HepG2 (cell line): ENCODE results near the gene SLC29A1. TPM values are rescaled to one million over a fixed set of nuclear protein-coding genes. Genes with fewer than 3 reads are reported as not detected.

ENCODE experiments used
- EED ChIP-seq: sonication (generic); formaldehyde crosslinking; IDR thresholded peaks from 2 replicates; pipeline ENCODE4 v1.5.0; 2020; ENCODE audit warnings: mild to moderate bottlenecking, missing genetic modification reagents
- GTF2F1 ChIP-seq: fragments of 150-350 bp; IDR thresholded peaks from 2 replicates; pipeline ENCODE4 v1.6.1; 2014; ENCODE audit warnings: low read length
- KAT7 ChIP-seq: IDR thresholded peaks from 2 replicates; pipeline ENCODE4 v1.6.1; 2018; ENCODE audit warnings: borderline replicate concordance, missing compliant biosample characterization
- MTERF4 ChIP-seq: sonication (generic); formaldehyde crosslinking; IDR thresholded peaks from 2 replicates; pipeline ENCODE4 v1.8.0; 2023; ENCODE audit warnings: mild to moderate bottlenecking, missing genetic modification reagents
- NFYB ChIP-seq: sonication (generic); formaldehyde crosslinking; IDR thresholded peaks from 2 replicates; pipeline ENCODE4 v1.4.0; 2020; ENCODE audit warnings: missing genetic modification reagents
- NRL ChIP-seq: sonication (generic); formaldehyde crosslinking; IDR thresholded peaks from 2 replicates; pipeline ENCODE4 v1.5.0; 2020; ENCODE audit warnings: missing genetic modification reagents, mild to moderate bottlenecking, moderate library complexity, borderline replicate concordance
- PATZ1 ChIP-seq: sonication (generic); formaldehyde crosslinking; IDR thresholded peaks from 2 replicates; pipeline ENCODE4 v1.4.0; 2020; ENCODE audit warnings: missing genetic modification reagents
- ZNF121 ChIP-seq: sonication (generic); formaldehyde crosslinking; IDR thresholded peaks from 2 replicates; pipeline ENCODE4 v1.5.0; 2020; ENCODE audit warnings: mild to moderate bottlenecking, missing genetic modification reagents
- ZNF616 ChIP-seq: sonication (generic); formaldehyde crosslinking; IDR thresholded peaks from 2 replicates; pipeline ENCODE4 v1.5.0; 2020; ENCODE audit warnings: low read depth, mild to moderate bottlenecking, missing genetic modification reagents
- ZNF709 ChIP-seq: sonication (generic); formaldehyde crosslinking; IDR thresholded peaks from 2 replicates; pipeline ENCODE4 v1.5.0; 2020; ENCODE audit warnings: mild to moderate bottlenecking, missing genetic modification reagents
- ZNF747 ChIP-seq: sonication (generic); formaldehyde crosslinking; IDR thresholded peaks from 2 replicates; pipeline ENCODE4 v1.8.1; 2023; ENCODE audit warnings: missing genetic modification reagents, mild to moderate bottlenecking, borderline replicate concordance
- ZNF784 ChIP-seq: sonication (generic); formaldehyde crosslinking; IDR thresholded peaks from 2 replicates; pipeline ENCODE4 v1.5.1; 2020; ENCODE audit warnings: missing genetic modification reagents, mild to moderate bottlenecking, borderline replicate concordance
- polyA plus RNA-seq, 8 experiments: library from polyadenylated mRNA; depleted of rRNA in 3 of 8; stranded (reverse) in 7 of 8; unstranded in 1 of 8; fragments of >200 nt; fragmentation: Illumina TruSeq in 4 of 8; extraction: Trizol in 4 of 8; gene quantifications; 2 replicates each; pipeline versions ENCODE4 v1.2.1 to v1.2.3, GENCODE V29; 2011 to 2016; ENCODE audit warnings: low read depth in 4 of 8, missing spikeins in 1 of 8, mixed read lengths in 1 of 8; ENCODE audit not compliant: insufficient read depth in 1 of 8
- total RNA-seq, 5 experiments: library from RNA; depleted of rRNA; stranded (reverse); fragments of >200 nt; fragmentation: Illumina TruSeq; extraction: Trizol; gene quantifications; 2 replicates each; pipeline ENCODE4 v1.2.3, GENCODE V29; 2016; ENCODE audit warnings: low read depth in 1 of 5
- TF ChIP-seq, protein P1 (sequence below): IDR thresholded peaks from 2 replicates; pipeline ENCODE4 v1.6.1; 2012; ENCODE audit warnings: inconsistent platforms
- TF ChIP-seq, protein P2 (sequence below): sonication (generic); formaldehyde crosslinking; IDR thresholded peaks from 2 replicates; pipeline ENCODE4 v1.8.1; 2022; ENCODE audit warnings: low read depth, mild to moderate bottlenecking, missing genetic modification reagents
- TF ChIP-seq, protein P3 (sequence below): IDR thresholded peaks from 2 replicates; pipeline ENCODE4 v1.6.1; 2016; ENCODE audit warnings: mild to moderate bottlenecking, missing biosample characterization, missing genetic modification reagents
- TF ChIP-seq, protein P4 (sequence below), 2 experiments: sonication (generic) in 1 of 2; formaldehyde crosslinking in 1 of 2; IDR thresholded peaks; 2 replicates each; pipeline versions ENCODE4 v1.4.0 to v1.6.1; 2018 to 2020; ENCODE audit warnings: missing genetic modification reagents in 2 of 2, borderline replicate concordance in 1 of 2, low read depth in 1 of 2, mild to moderate bottlenecking in 1 of 2, missing biosample characterization in 1 of 2

Gene SLC29A1
- total and polyA plus RNA-seq, 2 of the 13 experiments (the other 11 are each of a cell fraction or from before 2014, with no cell fraction given): 43.2 to 106 TPM

- TF ChIP-seq ZNF784 (CRISPR knock-in tag) (no peak), MTERF4 (CRISPR knock-in tag) (peak; percentile 79; the same call in 1 of the 2 replicates), ZNF747 (CRISPR knock-in tag) (peak; percentile 73), NFYB (peak; percentile 50), KAT7 (CRISPR knock-in tag) (0 out of 2 replicates have a peak, but pooled peaks have one; percentile 49), PATZ1 (peak; percentile 29; the same call in 1 of the 2 replicates), EED (peak; percentile 82), ZNF121 (CRISPR knock-in tag) (0 out of 2 replicates have a peak, but pooled peaks have one; percentile 31), ZNF709 (CRISPR knock-in tag) (no peak), GTF2F1 (no peak), NRL (peak; percentile 91), ZNF616 (CRISPR knock-in tag) (0 out of 2 replicates have a peak, but pooled peaks have one; percentile 40)
- TF ChIP-seq, protein P1, sequence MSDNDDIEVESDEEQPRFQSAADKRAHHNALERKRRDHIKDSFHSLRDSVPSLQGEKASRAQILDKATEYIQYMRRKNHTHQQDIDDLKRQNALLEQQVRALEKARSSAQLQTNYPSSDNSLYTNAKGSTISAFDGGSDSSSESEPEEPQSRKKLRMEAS: peak; percentile 96
- TF ChIP-seq, protein P2, sequence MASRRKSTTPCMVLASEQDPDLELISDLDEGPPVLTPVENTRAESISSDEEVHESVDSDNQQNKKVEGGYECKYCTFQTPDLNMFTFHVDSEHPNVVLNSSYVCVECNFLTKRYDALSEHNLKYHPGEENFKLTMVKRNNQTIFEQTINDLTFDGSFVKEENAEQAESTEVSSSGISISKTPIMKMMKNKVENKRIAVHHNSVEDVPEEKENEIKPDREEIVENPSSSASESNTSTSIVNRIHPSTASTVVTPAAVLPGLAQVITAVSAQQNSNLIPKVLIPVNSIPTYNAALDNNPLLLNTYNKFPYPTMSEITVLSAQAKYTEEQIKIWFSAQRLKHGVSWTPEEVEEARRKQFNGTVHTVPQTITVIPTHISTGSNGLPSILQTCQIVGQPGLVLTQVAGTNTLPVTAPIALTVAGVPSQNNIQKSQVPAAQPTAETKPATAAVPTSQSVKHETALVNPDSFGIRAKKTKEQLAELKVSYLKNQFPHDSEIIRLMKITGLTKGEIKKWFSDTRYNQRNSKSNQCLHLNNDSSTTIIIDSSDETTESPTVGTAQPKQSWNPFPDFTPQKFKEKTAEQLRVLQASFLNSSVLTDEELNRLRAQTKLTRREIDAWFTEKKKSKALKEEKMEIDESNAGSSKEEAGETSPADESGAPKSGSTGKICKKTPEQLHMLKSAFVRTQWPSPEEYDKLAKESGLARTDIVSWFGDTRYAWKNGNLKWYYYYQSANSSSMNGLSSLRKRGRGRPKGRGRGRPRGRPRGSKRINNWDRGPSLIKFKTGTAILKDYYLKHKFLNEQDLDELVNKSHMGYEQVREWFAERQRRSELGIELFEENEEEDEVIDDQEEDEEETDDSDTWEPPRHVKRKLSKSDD (CRISPR knock-in tag): no peak
- TF ChIP-seq, protein P3, sequence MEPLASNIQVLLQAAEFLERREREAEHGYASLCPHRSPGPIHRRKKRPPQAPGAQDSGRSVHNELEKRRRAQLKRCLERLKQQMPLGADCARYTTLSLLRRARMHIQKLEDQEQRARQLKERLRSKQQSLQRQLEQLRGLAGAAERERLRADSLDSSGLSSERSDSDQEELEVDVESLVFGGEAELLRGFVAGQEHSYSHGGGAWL (CRISPR knock-in tag): peak; percentile 82
- TF ChIP-seq, protein P4, sequence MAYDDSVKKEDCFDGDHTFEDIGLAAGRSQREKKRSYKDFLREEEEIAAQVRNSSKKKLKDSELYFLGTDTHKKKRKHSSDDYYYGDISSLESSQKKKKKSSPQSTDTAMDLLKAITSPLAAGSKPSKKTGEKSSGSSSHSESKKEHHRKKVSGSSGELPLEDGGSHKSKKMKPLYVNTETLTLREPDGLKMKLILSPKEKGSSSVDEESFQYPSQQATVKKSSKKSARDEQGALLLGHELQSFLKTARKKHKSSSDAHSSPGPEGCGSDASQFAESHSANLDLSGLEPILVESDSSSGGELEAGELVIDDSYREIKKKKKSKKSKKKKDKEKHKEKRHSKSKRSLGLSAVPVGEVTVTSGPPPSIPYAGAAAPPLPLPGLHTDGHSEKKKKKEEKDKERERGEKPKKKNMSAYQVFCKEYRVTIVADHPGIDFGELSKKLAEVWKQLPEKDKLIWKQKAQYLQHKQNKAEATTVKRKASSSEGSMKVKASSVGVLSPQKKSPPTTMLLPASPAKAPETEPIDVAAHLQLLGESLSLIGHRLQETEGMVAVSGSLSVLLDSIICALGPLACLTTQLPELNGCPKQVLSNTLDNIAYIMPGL (CRISPR knock-in tag; IDR thresholded peaks at IDR 0.05; ENCODE audit: borderline replicate concordance in 1 of 2, low read depth in 1 of 2): peak in 1 of 2 experiments; percentile 51; a peak in 1 of 4 replicates
These were observed 5.9 kb upstream of the SLC29A1 start (continued) for GRCh38 chr6:44217332-44218143.
